GM19043 (cell line): ENCODE measurements around the gene TMPRSS9.

Experiments
- ATAC-seq: cut with Tn5 transposase; IDR thresholded peaks from one replicate; pipeline ENCODE4 v1.9.1; 2021; ENCODE audit warnings: low read depth; ENCODE audit not compliant: unreplicated experiment

Gene TMPRSS9

DNA sequence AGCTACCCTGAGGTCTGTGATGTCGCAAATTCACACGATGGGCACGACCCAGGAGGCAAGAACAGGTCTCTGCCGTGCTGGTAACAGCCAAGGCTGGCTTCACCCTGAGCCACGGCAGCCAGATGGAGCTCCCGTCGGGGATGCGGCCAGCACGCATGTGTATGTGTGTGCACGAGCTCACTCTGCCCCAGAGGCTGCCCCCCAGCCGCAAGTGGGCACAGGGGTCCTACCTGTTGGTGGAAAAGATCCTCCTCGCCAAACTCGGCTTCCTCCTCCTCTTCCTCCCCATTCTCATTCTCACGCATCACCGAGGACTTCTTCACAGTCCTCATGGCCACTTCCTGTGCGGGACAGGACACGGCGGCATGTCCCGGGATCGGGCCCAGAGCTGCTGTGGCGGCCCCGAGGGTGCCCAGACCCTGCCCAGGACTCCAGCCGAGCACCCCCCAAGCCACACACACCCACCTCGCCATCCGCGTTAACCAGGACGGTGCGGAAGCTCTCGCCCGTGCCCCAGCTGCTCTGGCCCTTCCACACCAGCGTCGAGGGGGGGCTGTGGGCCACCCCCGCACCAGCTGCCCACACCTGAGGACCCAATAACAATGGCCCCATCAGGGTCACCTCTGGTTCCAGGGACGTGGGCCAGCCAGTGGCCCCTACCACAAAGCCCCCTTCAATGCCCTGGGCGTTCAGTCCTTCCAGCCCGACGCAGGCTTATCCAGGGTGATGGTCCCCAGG, 71.4 kb downstream of the TMPRSS9 start:
- no peak for ATAC-seq

GRCh38 chr19:2432131-2432848, 72.2 kb downstream of the TMPRSS9 start:
- ATAC-seq: no peak

- no peak for ATAC-seq
Observed at GRCh38 chr19:2433854-2434253, 73.8 kb downstream of the TMPRSS9 start.

- ATAC-seq: no peak
Observed at GRCh38 chr19:2434267-2434666, 74.2 kb downstream of the TMPRSS9 start.

DNA sequence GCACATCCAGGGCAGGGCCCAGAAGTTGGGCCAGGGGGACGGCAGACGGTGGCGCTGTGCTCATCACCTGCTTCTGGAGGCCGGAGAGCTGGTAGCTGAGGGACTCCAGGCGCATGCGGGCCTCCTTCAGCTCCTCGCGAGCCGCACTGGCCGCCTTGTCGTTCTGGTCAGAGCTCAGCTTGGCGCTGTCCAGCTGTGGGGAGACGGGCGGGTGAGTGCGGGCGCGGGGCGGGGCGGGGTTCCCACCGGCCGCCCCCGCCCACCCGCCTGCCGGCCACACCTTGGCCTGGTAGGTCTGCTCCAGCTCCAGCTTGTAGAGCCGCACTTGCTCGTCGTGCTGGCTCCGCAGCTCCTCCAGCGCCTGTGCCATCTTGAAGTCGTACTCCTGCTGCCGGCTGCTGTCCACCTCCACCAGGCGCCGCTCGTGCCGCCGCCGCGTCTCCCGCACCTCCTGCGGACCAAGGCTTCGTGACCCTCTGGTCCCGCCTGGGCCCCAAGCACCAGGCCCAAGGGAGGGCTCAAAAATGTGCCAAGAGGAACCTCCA, 74.7 kb downstream of the TMPRSS9 start:
- ATAC-seq: no peak

GRCh38 chr19:2436384-2436783, 76.3 kb downstream of the TMPRSS9 start:
- ATAC-seq: no peak

DNA sequence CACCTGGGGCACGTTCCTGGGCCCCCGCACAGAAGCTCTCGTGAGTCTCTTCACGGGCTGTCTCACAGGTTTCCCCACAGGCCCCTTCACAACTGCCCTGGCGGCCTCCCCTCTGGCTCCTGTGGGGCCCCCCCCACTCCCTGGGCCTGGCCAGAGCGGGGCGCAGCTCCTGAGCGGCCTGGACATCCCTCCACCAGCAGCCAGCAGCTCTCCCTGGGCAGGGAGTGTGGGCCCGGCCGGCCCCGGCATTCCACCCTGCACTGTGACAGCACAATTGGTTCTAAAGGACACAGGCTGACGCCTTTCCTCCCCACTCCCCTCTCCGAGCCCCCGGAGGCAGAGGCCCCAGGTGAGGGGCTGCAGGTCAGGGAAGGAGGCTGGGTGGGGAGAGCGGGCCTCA, 76.9 kb downstream of the TMPRSS9 start:
- no peak for ATAC-seq

DNA sequence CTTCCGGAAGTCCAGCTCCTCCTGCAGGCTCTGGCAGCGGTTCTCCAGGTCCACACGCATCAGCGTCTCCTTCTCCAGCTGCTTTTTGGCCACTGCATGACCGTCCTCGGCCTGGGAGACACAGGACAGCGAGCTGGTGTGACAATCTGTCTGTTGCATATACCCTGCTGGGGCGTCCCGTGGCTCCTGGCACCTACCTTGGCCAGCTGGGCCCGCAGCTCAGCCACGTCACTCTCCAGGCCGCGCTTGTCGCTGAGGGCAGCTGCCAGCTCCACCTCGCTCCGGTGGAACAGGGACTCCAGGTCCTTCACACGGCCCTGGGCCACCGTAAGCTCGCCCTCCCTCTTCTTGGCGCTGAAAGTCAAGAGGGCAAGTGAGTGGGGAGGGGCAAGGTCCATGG, 78.1 kb downstream of the TMPRSS9 start:
- no peak for ATAC-seq

GRCh38 chr19:2440515-2440914, 80.5 kb downstream of the TMPRSS9 start:
- no peak for ATAC-seq

- ATAC-seq: no peak
Observed at GRCh38 chr19:2441096-2441752, 81.2 kb downstream of the TMPRSS9 start.

GRCh38 chr19:2443116-2443784, 83.2 kb downstream of the TMPRSS9 start:
- no peak for ATAC-seq

DNA sequence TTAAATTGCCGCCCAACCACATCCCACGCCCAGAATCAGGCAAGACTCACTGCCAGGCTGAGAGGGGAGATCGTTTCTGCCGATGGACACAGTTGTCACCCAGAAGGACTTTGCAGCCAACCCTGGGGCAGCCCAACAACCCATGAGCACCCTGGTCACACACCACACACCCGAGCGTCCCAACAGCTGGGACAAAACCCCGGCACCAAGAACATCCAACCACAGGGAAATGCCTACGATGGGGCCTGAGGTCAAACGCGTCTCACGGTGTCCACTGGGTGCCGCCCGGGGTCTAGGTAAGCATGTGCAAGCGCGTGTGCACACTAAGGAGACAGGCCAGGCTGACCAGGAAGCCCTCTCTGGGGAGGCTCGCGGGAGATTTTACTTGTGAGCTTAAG, 83.7 kb downstream of the TMPRSS9 start:
- no peak for ATAC-seq

DNA sequence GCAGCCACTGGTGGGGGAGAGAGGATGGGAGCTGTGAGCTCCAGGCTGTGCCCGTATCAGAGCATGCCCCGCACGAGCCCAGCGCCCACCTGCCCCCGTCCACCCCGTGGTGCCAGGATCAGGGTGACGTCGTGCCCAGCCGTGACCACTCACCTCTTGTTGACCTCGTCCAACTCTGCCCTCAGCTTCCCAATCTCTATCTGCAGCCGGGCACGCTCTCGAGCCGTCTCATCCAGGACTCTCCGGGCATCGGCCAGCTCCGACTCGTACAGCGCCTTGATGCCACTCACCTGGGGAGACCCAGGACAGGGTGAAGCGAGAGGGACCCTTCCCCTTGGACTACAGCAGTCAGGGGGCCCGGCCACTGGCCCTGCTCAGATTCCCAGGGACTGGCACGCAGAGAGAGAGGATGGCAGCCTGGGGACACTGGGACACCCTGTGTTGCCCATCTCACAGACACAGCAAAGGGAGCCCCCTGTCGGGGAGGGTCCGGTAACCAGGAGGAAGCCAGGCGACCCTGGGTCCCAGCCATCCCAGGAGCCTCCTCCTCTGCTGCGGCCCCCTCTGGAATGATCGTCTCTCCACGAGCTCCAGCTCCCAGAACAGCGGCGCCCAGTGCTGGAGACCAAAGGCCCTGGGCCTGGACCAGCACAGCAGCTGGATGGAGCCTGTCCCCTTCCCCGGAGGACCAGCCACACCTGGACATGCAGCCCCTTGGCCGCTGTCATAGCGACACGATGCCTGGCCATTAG, 84.4 kb downstream of the TMPRSS9 start:
- no peak for ATAC-seq

DNA sequence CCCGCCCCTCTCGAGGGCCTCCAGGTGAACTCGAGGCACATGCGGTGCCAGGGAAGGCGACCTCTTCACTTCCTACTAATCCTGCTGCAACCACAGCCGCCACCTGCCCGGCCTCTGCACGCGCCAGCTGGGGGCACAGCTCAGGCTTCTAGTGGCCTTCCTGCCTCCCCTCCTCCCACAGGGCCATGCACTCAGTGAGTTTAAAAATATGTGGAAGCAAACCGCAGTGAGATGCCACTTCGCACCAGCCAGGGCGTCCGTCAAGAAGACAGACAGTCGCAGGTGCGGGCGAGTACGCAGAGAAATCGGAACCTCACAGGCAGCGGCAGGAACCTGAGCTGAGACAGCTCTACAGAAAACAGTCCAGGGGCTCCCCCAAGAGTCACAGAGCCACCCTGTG, 86.3 kb downstream of the TMPRSS9 start:
- no peak for ATAC-seq

- ATAC-seq: no peak
Observed at GRCh38 chr19:2449019-2449418, 89.0 kb downstream of the TMPRSS9 start.

DNA sequence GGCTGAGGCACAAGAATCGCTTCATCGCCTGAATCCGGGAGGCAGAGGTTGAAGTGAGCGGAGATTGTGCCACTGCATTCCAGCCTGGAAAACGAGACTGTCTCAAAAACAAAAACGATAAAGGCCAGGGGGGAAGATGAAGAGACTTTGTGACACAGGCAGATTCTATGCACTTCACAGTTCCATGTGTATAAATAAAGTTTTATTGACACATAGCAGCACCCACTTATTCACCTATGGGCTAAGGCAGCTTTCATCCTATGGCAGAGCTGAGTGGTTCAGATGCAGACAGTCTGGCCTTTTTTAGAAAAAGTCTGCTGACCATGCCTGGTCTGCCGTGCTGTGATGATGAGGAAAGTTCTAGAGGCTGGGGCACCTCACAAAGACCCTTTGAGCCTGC, 91.1 kb downstream of the TMPRSS9 start:
- ATAC-seq: no peak

GRCh38 chr19:2451741-2452140, 91.7 kb downstream of the TMPRSS9 start:
- no peak for ATAC-seq

DNA sequence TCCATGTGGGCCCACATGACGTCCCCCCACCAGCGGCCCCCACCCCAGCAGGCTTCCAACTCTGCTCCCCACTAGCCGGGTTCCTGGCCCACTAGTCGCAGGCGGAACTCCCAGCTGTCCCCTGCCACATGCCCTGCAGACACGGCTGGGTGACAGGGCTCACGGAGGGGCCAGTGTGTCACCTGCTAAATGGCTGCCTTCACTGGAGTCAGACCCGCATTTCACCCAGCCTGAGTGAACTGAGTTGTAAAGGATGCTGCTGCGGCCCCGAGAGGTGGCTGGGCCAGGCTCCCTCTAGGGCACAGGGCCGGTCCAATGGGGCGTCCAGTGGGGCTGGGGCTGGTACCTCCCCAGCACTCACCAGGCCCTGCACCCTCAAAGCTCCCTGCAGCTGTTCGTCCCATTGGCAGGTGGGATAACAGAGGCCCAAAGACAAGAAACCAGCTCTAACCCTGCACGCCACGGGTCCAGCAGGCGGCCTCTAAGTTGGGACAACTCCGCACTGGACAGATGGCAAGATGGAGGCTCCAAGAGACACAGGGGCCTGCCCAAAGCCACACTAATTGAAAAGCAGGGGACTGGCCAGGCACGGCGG, 93.5 kb downstream of the TMPRSS9 start:
- no peak for ATAC-seq

- no peak for ATAC-seq
Observed at GRCh38 chr19:2454199-2454961, 94.3 kb downstream of the TMPRSS9 start.
